K562 (cell line): ENCODE measurements around the gene EIF3K. TPM values are rescaled to one million over a fixed set of nuclear protein-coding genes. Genes with fewer than 3 reads are reported as not detected.

Source experiments
- ARHGAP35 ChIP-seq: fragments of 450-650 bp; IDR thresholded peaks from 2 replicates; pipeline ENCODE4 v1.6.1; 2018; ENCODE audit not compliant: partially characterized antibody
- HBP1 ChIP-seq: fragments of 450-650 bp; formaldehyde crosslinking; IDR thresholded peaks from 2 replicates; pipeline ENCODE4 v1.4.0; 2022; ENCODE audit warnings: missing genetic modification characterization
- IRF9 ChIP-seq: fragments of 450-650 bp; IDR thresholded peaks from 2 replicates; pipeline ENCODE4 v1.6.1; 2016; ENCODE audit warnings: missing biosample characterization, missing genetic modification characterization
- JUN ChIP-seq, 2 experiments: sonication (generic) in 1 of 2; formaldehyde crosslinking in 1 of 2; IDR thresholded peaks; 2 replicates each; pipeline versions ENCODE4 v1.6.1 to v1.8.0; 2012 to 2022; ENCODE audit warnings: borderline replicate concordance in 2 of 2, mild to moderate bottlenecking in 2 of 2, improper control_type of control experiment in 1 of 2, low read depth in 1 of 2, low read length in 1 of 2, missing genetic modification reagents in 1 of 2
- LARP7 ChIP-seq: fragments of 450-650 bp; IDR thresholded peaks from 2 replicates; pipeline ENCODE4 v1.6.1; 2016
- MNT ChIP-seq, 2 experiments: fragments of 450-650 bp; conservative IDR thresholded peaks; 2 replicates each; pipeline ENCODE4 v1.6.1; 2017; ENCODE audit warnings: mild to moderate bottlenecking in 2 of 2, moderate library complexity in 2 of 2
- NKRF ChIP-seq: fragments of 450-650 bp; IDR thresholded peaks from 2 replicates; pipeline ENCODE4 v1.6.1; 2016; ENCODE audit warnings: borderline replicate concordance
- NR2F6 ChIP-seq: fragments of 450-650 bp; formaldehyde crosslinking; IDR thresholded peaks from 2 replicates; pipeline ENCODE4 v1.4.0; 2020; ENCODE audit warnings: mild to moderate bottlenecking
- PHF8 ChIP-seq: fragments of 200-600 bp; sonication (generic); IDR thresholded peaks from 2 replicates; pipeline ENCODE4 v1.6.1; 2012; ENCODE audit warnings: mixed run types, mild to moderate bottlenecking, inconsistent platforms, low read length, moderate library complexity, borderline replicate concordance
- SMARCA5 ChIP-seq: fragments of 450-650 bp; IDR thresholded peaks from 2 replicates; pipeline ENCODE4 v1.6.1; 2016
- SMARCE1 ChIP-seq: fragments of 450-650 bp; IDR thresholded peaks from 2 replicates; pipeline ENCODE4 v1.7.1; 2016; ENCODE audit warnings: mild to moderate bottlenecking
- SPI1 ChIP-seq: IDR thresholded peaks from 2 replicates; pipeline ENCODE4 v1.6.1; 2011; ENCODE audit warnings: low read depth, low read length, control low read depth, borderline replicate concordance
- TBP ChIP-seq: optimal IDR thresholded peaks from 2 replicates; pipeline ENCODE3; 2011; ENCODE audit warnings: low read depth, low read length, improper control_type of control experiment
- VEZF1 ChIP-seq: fragments of 200-800 bp; sonication (Bioruptor generic); IDR thresholded peaks from 2 replicates; pipeline ENCODE4 v1.6.1; 2017; ENCODE audit warnings: missing genetic modification characterization, missing compliant biosample characterization
- ZNF740 ChIP-seq, 3 experiments: fragments of 200-800 bp in 1 of 3; sonication (Bioruptor generic) in 1 of 3; sonication (generic) in 1 of 3; formaldehyde crosslinking in 1 of 3; IDR thresholded peaks; 2 replicates each; pipeline versions ENCODE4 v1.6.1 to v1.8.0; 2016 to 2022; ENCODE audit warnings: mild to moderate bottlenecking in 2 of 3, missing compliant biosample characterization in 2 of 3, missing genetic modification characterization in 2 of 3, missing genetic modification reagents in 1 of 3
- polyA plus RNA-seq, 8 experiments: library from polyadenylated mRNA; depleted of rRNA in 4 of 8; stranded (reverse) in 5 of 8; unstranded in 3 of 8; fragments of >200 nt; fragmentation: Nextera tagmentation in 2 of 8; fragmentation: Illumina TruSeq in 1 of 8; extraction: Ambion mirVana in 2 of 8; extraction: Trizol in 1 of 8; gene quantifications; 2 replicates each; pipeline versions ENCODE4 v1.2.1 to v1.2.3, GENCODE V29; 2011 to 2014; ENCODE audit warnings: inconsistent platforms in 1 of 8, missing spikeins in 1 of 8
- total RNA-seq, 7 experiments: library from RNA; depleted of rRNA in 6 of 7; stranded (reverse); fragments of >200 nt in 6 of 7; fragmentation: Illumina TruSeq in 2 of 7; extraction: Trizol in 2 of 7; gene quantifications; 2 replicates each; pipeline versions ENCODE4 v1.2.1 to v1.2.3, GENCODE V29; 2011 to 2021; ENCODE audit warnings: low replicate concordance in 1 of 7

EIF3K gene
- total and polyA plus RNA-seq, 9 of the 15 experiments (the other 6 are each of a cell fraction or from before 2014, with no cell fraction given) = 387 to 1,827 (median 733) TPM

GRCh38 chr19:38648769-38649304, 29.8 kb downstream of the EIF3K start (continued):
- TF ChIP-seq IRF9 (tag) (no peak), HBP1 (CRISPR knock-in tag) (0 out of 2 replicates have a peak, but pooled peaks have one; percentile 56), JUN (IDR thresholded peaks at IDR 0.05; ENCODE audit: borderline replicate concordance, low read depth, low read length) (no peak), JUN (CRISPR knock-in tag; IDR thresholded peaks at IDR 0.05; ENCODE audit: borderline replicate concordance) (no peak), SPI1 (peak; percentile 97), SMARCE1 (0 out of 2 replicates have a peak, but pooled peaks have one; percentile 34), LARP7 (0 out of 2 replicates have a peak, but pooled peaks have one; percentile 14), NR2F6 (CRISPR knock-in tag) (no peak), SMARCA5 (0 out of 2 replicates have a peak, but pooled peaks have one; percentile 13), ZNF740 (CRISPR knock-in tag; IDR thresholded peaks at IDR 0.05) (peak; percentile 4; the same call in 1 of the 2 replicates), ZNF740 (tag; IDR thresholded peaks at IDR 0.05) (peak in 1 of 2 experiments; percentile 66; a peak in 2 of 4 replicates), PHF8 (no peak), VEZF1 (0 out of 2 replicates have a peak, but pooled peaks have one; percentile 37), ARHGAP35 (peak; percentile 12), NKRF (peak; percentile 63; the same call in 1 of the 2 replicates), TBP (no peak), MNT (conservative IDR thresholded peaks at IDR 0.05) (peak in 1 of 2 experiments; percentile 21; a peak in 1 of 4 replicates)
